H7 (cell line): Measurements from ENCODE around the gene KCTD13. TPM values are rescaled to one million over a fixed set of nuclear protein-coding genes. Genes with fewer than 3 reads are reported as not detected.
A peak's percentile ranks its signal among the peaks of the same experiment; 100 is the strongest.

Source experiments
- DNase-seq: peaks from one replicate; pipeline ENCODE4 v3.0.0; 2012
- H3K27me3 ChIP-seq: 2 replicates; pipeline ENCODE4 v1.6.0; 2011; ENCODE audit warnings: mild to moderate bottlenecking, low read length; ENCODE audit not compliant: control insufficient read depth, insufficient read depth
- H3K36me3 ChIP-seq: replicated peaks from 2 replicates; pipeline ENCODE4 v1.5.1; 2011; ENCODE audit warnings: low read length; ENCODE audit not compliant: control insufficient read depth, insufficient read depth
- H3K4me3 ChIP-seq: 2 replicates; pipeline ENCODE4 v1.5.1; 2011; ENCODE audit warnings: low read depth, mild to moderate bottlenecking, control low read depth, low read length, moderate library complexity; ENCODE audit not compliant: insufficient read depth
- total RNA-seq: library from RNA; depleted of rRNA; stranded (reverse); fragments of >200 nt; shearing (Covaris generic); gene quantifications from 2 replicates; pipeline ENCODE4 v1.2.3, GENCODE V29; 2014; rRNA removed

Gene KCTD13
- total RNA-seq, 1 experiment from 2014 or later = 8.3 TPM

DNA sequence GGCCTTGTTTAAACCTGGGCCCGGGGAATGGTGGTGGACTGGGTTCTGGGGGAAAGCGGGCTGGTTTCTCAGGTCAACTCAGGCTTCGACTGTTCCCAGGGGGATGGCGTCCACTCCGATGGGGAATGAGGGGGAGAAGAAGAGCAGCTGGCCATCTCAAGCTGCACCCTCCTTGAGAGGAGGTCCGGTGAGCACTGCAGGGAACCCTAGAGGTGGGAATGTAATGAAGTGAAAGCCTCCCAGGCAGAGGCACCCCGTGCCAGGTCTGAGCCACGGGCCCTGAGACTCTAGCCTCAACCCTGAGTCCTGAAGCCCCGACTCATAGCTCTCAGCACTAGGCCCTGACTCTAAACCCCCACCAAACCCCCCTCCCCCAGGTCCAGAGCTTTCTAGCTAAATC lies 61.8 kb downstream of the KCTD13 start:
- H3K36me3 ChIP-seq = peaks cover 6% of the 10 kb centered on the region
- no peaks in the 10 kb centered on the region for H3K27me3 ChIP-seq
- H3K4me3 ChIP-seq = no peak overlapping the region
- peak; percentile 30 for DNase-seq

- Histone ChIP-seq H3K4me3 (peak overlapping the region; percentile 33), H3K36me3 (peaks cover 6% of the 10 kb centered on the region), H3K27me3 (no peaks in the 10 kb centered on the region)
- DNase-seq = no peak
These were observed 62.4 kb downstream of the KCTD13 start for GRCh38 chr16:29863669-29863984.

DNA sequence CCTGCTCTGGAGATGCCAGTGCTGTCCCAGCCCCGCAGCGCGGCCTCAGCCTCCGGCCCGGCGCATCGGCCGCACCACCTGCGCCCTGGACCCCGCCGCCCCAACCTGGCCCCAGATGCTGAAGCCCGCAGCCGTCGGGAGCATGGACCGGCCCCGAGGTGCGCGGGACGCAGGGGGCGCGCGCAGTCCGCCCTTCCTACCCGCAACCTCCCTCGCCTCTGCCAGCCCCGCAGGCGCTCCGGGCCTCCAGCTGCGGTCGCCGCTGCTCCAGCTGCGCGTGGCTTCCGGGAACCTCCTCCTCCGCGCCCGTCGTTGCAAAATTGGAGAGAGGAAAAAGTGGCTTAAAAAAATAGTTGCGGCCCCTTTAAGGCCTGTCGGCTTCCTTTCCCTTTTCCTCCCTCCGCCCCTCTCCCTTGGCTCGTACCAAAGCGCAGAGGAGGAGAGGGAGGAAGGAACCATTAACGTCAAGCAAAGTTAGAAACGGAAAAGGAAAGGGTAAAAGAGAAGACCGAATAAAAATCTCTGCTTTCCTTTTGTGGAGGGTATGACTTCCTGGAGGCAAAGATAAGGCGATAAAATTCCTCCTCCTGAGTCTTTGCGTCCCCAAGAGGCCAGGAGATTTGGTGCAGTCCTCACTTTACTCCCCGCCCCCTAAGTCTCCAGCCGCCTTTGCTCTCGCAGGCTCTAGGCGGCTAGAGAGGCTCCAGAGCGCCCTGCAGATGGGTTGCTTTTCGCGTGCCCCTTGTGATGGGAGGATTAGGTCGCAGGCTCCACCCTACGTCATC lies 63.0 kb downstream of the KCTD13 start, which contains the start of gene CDIPT:
Gene CDIPT, minus strand, starts transcription at position 343 of the 785 bp plus-strand sequence. CDS start 369 bp downstream, outside the sequence.
- Histone ChIP-seq H3K27me3 (no peaks in the 10 kb centered on the region), H3K4me3 (peak within 1 kb of the TSS; percentile 53), H3K36me3 (peaks cover 6% of the 10 kb centered on the region)
- DNase-seq = peak; percentile 95

DNA sequence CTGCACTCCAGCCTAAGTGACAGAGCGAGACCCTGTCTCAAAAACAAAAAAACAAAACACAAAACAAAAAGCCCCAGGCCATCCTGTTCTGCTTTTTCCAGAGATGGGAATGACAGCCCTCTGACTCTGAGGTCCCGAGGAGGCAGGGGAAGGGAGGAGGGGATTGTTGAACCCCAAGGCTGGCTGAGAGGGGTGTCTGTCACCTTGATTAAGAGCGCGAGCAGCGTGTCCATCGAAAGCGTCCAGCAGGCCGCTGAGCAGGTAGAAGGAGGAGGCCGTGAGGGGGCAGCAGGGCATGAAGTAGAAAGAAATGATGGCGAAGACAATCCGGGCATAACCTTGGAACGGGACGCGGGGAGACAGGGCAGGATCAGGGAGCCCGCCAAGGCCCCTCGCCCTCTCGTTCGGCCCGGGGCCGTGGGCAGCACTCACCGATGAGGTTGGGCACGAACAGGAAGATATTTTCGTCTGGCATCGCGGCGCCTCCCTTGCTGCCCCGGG lies 63.6 kb downstream of the KCTD13 start:
- no peaks in the 10 kb centered on the region for H3K27me3 ChIP-seq
- peak overlapping the region; percentile 53 for H3K4me3 ChIP-seq
- no peak for DNase-seq
- peaks cover 6% of the 10 kb centered on the region for H3K36me3 ChIP-seq

GRCh38 chr16:29860218-29860617 lies 65.8 kb downstream of the KCTD13 start:
- DNase-seq = no peak
- H3K27me3 ChIP-seq = no peaks in the 10 kb centered on the region
- H3K36me3 ChIP-seq = peaks cover 6% of the 10 kb centered on the region
- H3K4me3 ChIP-seq = no peak overlapping the region

DNA sequence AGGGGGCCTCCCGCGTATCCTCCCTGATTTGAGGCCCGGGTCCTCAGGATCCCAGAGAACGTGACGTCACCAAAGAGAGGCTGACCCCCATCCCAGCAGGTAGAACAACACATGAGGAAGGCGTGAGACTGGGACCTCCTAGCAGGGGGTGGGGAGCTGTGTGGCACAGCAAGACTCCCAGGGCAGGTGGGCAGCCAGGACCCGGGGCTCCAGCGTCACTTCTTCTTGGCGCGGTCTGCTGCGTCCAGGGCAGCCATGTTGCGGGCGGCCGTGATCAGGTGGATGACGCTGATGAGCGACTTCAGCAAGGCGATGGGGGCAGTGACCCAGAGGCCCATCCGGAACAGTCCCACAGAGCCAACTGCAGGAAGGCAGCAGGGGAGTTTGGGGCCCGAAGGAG lies 67.1 kb downstream of the KCTD13 start:
- Histone ChIP-seq H3K27me3 (no peaks in the 10 kb centered on the region), H3K4me3 (no peak overlapping the region), H3K36me3 (peaks cover 6% of the 10 kb centered on the region)
- peak; percentile 33 for DNase-seq

- no peaks in the 10 kb centered on the region for H3K27me3 ChIP-seq
- H3K36me3 ChIP-seq = peaks cover 6% of the 10 kb centered on the region
- DNase-seq = no peak
- H3K4me3 ChIP-seq = no peak overlapping the region
These were observed 67.7 kb downstream of the KCTD13 start for GRCh38 chr16:29858149-29858849.

DNA sequence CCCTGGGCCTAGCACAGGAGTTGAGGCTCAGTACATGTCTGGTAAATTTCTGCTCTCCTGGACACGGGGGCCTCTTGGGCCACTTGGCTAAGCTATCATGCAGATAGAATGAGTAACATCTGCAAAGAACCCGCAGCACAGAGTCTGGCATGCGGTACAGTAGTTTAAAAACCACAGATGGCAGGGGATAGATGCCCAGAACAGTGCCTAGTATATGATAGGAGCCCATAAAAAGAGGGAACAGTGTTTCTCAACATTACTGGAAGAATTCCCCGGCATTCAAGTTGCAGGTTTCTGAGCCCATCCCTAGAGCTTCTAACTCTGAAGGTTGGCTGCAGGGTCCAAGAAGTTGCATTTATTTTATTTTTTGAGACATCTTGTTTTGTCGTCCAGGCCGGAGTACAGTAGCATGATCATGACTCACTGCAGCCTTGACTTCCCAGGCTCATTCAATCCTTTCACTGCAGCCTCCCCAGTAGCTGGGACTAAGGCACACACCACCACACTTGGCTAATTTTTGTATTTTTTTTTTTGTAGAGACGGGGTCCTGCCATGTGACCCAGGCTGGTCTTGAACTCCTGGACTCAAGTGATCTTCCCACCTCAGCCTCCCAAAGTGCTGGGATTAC lies 68.8 kb downstream of the KCTD13 start:
- no peaks in the 10 kb centered on the region for H3K27me3 ChIP-seq
- no peak overlapping the region for H3K4me3 ChIP-seq
- DNase-seq = no peak
- peaks cover 6% of the 10 kb centered on the region for H3K36me3 ChIP-seq

Other genes starting within 250 kb of the KCTD13 start
- gene QPRT, start 247.0 kb downstream of the KCTD13 start, total RNA-seq = 165 and 173 TPM in 2 replicates
- gene C16orf54, start 180.2 kb downstream of the KCTD13 start, total RNA-seq = not detected in 2 replicates
- gene ZG16, start 148.0 kb downstream of the KCTD13 start, total RNA-seq = not detected in 2 replicates
- gene KIF22, start 135.5 kb downstream of the KCTD13 start, total RNA-seq = 202 and 205 TPM in 2 replicates
- 496 and 509 TPM in 2 replicates for gene MAZ, start 119.7 kb downstream of the KCTD13 start, total RNA-seq
- 1.8 and 5.6 TPM in 2 replicates for gene PRRT2, start 114.0 kb downstream of the KCTD13 start, total RNA-seq
- 62.1 and 67.1 TPM in 2 replicates for gene PAGR1, start 110.1 kb downstream of the KCTD13 start, total RNA-seq
- 7.0 and 22.0 TPM in 2 replicates for gene MVP, start 105.8 kb downstream of the KCTD13 start, total RNA-seq
- gene CDIPT, start 63.0 kb downstream of the KCTD13 start, total RNA-seq = 91.3 and 97.6 TPM in 2 replicates
- 47.3 and 59.0 TPM in 2 replicates for gene SEZ6L2, start 26.7 kb downstream of the KCTD13 start, total RNA-seq
- gene ASPHD1, start 25.7 kb downstream of the KCTD13 start, total RNA-seq = 24.4 and 24.6 TPM in 2 replicates
- 88.0 and 97.6 TPM in 2 replicates for gene TMEM219, start 35.9 kb upstream of the KCTD13 start, total RNA-seq
- gene TAOK2, start 47.6 kb upstream of the KCTD13 start, total RNA-seq = 39.9 and 41.3 TPM in 2 replicates
- 19.0 and 20.5 TPM in 2 replicates for gene HIRIP3, start 69.4 kb upstream of the KCTD13 start, total RNA-seq
- 58.7 and 91.9 TPM in 2 replicates for gene INO80E, start 70.0 kb upstream of the KCTD13 start, total RNA-seq
- 4.1 and 5.3 TPM in 2 replicates for gene DOC2A, start 84.8 kb upstream of the KCTD13 start, total RNA-seq
- not detected in 2 replicates for gene C16orf92, start 97.0 kb upstream of the KCTD13 start, total RNA-seq
- gene TLCD3B, start 105.0 kb upstream of the KCTD13 start, total RNA-seq = 3.0 and 5.5 TPM in 2 replicates
- 1,524 and 1,553 TPM in 2 replicates for gene ALDOA, start 139.5 kb upstream of the KCTD13 start, total RNA-seq
- 201 and 256 TPM in 2 replicates for gene PPP4C, start 149.8 kb upstream of the KCTD13 start, total RNA-seq
- gene TBX6, start 165.7 kb upstream of the KCTD13 start, total RNA-seq = 2.9 and 4.6 TPM in 2 replicates
- gene YPEL3, start 170.0 kb upstream of the KCTD13 start, total RNA-seq = 22.8 and 26.9 TPM in 2 replicates
- 0.31 and 1.8 TPM in 2 replicates for gene GDPD3, start 187.3 kb upstream of the KCTD13 start, total RNA-seq
- gene MAPK3, start 197.0 kb upstream of the KCTD13 start, total RNA-seq = 35.0 and 37.2 TPM in 2 replicates